ENCODE data around the gene SAMD8.
A peak's percentile ranks its signal among the peaks of the same experiment; 100 is the strongest.

Gene SAMD8

DNA sequence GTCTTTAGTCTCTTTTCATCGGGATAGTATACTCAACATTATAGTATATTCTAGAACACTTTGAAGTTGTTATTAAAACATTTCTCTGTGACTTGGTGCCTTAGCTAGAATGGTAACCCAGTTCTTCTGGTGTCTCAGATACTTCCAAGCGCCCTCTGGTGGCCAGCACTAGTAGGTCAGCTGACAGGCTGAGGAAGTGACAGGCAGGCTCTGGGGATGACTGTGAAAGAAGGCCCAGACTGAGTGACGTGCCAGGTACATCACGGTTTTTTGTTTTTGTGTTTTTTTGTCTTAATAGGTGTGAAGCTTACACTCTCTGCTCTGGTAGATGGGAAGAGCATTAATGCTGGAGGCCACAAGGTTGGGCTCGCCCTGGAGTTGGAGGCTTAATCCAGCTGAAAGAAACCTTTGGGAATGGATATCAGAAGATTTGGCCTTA, 119.2 kb downstream of the SAMD8 start:
- H3K27ac ChIP-seq, result no peak overlapping the region
- TF ChIP-seq ZFX (IDR thresholded peaks at IDR 0.05), result no peak
- TF ChIP-seq, protein P1, sequence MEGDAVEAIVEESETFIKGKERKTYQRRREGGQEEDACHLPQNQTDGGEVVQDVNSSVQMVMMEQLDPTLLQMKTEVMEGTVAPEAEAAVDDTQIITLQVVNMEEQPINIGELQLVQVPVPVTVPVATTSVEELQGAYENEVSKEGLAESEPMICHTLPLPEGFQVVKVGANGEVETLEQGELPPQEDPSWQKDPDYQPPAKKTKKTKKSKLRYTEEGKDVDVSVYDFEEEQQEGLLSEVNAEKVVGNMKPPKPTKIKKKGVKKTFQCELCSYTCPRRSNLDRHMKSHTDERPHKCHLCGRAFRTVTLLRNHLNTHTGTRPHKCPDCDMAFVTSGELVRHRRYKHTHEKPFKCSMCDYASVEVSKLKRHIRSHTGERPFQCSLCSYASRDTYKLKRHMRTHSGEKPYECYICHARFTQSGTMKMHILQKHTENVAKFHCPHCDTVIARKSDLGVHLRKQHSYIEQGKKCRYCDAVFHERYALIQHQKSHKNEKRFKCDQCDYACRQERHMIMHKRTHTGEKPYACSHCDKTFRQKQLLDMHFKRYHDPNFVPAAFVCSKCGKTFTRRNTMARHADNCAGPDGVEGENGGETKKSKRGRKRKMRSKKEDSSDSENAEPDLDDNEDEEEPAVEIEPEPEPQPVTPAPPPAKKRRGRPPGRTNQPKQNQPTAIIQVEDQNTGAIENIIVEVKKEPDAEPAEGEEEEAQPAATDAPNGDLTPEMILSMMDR (conservative IDR thresholded peaks at IDR 0.05), result peak; percentile 97

All from C4-2B (cell line).